ENCODE data around the gene PPP2R5E.

PPP2R5E gene

GRCh38 chr14:63426838-63427352 is 116.3 kb downstream of the PPP2R5E start:
- FAIRE-seq, result no peak

- no peak for FAIRE-seq
These were observed 119.3 kb downstream of the PPP2R5E start for GRCh38 chr14:63423889-63424288.

- FAIRE-seq, result no peak
These were observed 119.8 kb downstream of the PPP2R5E start for GRCh38 chr14:63423381-63423780.

- FAIRE-seq, result no peak
These were observed 121.3 kb downstream of the PPP2R5E start for GRCh38 chr14:63421919-63422318.

- no peak for FAIRE-seq
These were observed 122.0 kb downstream of the PPP2R5E start for GRCh38 chr14:63421226-63421625.

GRCh38 chr14:63418020-63418419 is 125.2 kb downstream of the PPP2R5E start:
- FAIRE-seq, result no peak

GRCh38 chr14:63413009-63413408 is 130.2 kb downstream of the PPP2R5E start:
- FAIRE-seq, result no peak

- no peak for FAIRE-seq
These were observed 136.8 kb downstream of the PPP2R5E start for GRCh38 chr14:63406333-63406732.

- no peak for FAIRE-seq
These were observed 137.5 kb downstream of the PPP2R5E start for GRCh38 chr14:63405715-63406114.

- no peak for FAIRE-seq
These were observed 138.3 kb downstream of the PPP2R5E start for GRCh38 chr14:63404906-63405305.

- FAIRE-seq, result no peak
These were observed 141.5 kb downstream of the PPP2R5E start for GRCh38 chr14:63401646-63402045.

GRCh38 chr14:63398952-63399351 is 144.2 kb downstream of the PPP2R5E start:
- FAIRE-seq, result no peak

- no peak for FAIRE-seq
These were observed 148.3 kb downstream of the PPP2R5E start for GRCh38 chr14:63394841-63395240.

GRCh38 chr14:63394432-63394831 is 148.7 kb downstream of the PPP2R5E start:
- no peak for FAIRE-seq

- no peak for FAIRE-seq
These were observed 150.2 kb downstream of the PPP2R5E start for GRCh38 chr14:63393012-63393411.

GRCh38 chr14:63392236-63392635 is 150.9 kb downstream of the PPP2R5E start:
- FAIRE-seq, result no peak

- peak; percentile 57 for FAIRE-seq
These were observed 154.3 kb downstream of the PPP2R5E start for GRCh38 chr14:63388766-63389431.

GRCh38 chr14:63387711-63388110 is 155.5 kb downstream of the PPP2R5E start:
- FAIRE-seq, result no peak

- FAIRE-seq, result no peak
These were observed 159.3 kb downstream of the PPP2R5E start for GRCh38 chr14:63383776-63384367.

GRCh38 chr14:63378444-63378843 is 164.7 kb downstream of the PPP2R5E start:
- no peak for FAIRE-seq

GRCh38 chr14:63375769-63376168 is 167.4 kb downstream of the PPP2R5E start:
- FAIRE-seq, result no peak

GRCh38 chr14:63371613-63372012 is 171.6 kb downstream of the PPP2R5E start:
- FAIRE-seq, result peak; percentile 88

GRCh38 chr14:63371033-63371432 is 172.1 kb downstream of the PPP2R5E start:
- FAIRE-seq, result no peak

- peak; percentile 6 for FAIRE-seq
These were observed 175.3 kb downstream of the PPP2R5E start for GRCh38 chr14:63367742-63368364.

All from A204.1 (cell line).